Stimulated activated naive CD8-positive, alpha-beta T cell treated with anti-CD3 and anti-CD28 coated beads, Interleukin-15, amount 100 ng/mL, for 72 hours (primary cell): ENCODE results near the gene POR.
A peak's percentile ranks its signal among the peaks of the same experiment; 100 is the strongest.

Source experiments
- ATAC-seq: fragments of 150-1000 bp; cut with Tn5 transposase; 2 replicates; pipeline ENCODE4 v1.10.0; 2021; ENCODE audit warnings: mild to moderate bottlenecking, moderate library complexity
- DNase-seq, 2 donors: peaks; one replicate each; pipeline ENCODE4 v3.0.0; 2021 to 2022
- H3K27ac Mint-ChIP-seq, 2 donors: one replicate each; pipeline ENCODE4 v1.8.0; 2022; ENCODE audit warnings: mild to moderate bottlenecking in 2 of 2, mixed read lengths in 2 of 2, moderate library complexity in 2 of 2
- H3K27me3 Mint-ChIP-seq: one replicate; pipeline ENCODE4 v1.8.0; 2022; ENCODE audit warnings: mixed read lengths
- H3K4me1 Mint-ChIP-seq: one replicate; pipeline ENCODE4 v1.8.0; 2022; ENCODE audit warnings: mild to moderate bottlenecking, mixed read lengths
- H3K4me3 Mint-ChIP-seq, 2 donors: one replicate each; pipeline ENCODE4 v1.8.0; 2022; ENCODE audit warnings: mild to moderate bottlenecking in 2 of 2, mixed read lengths in 2 of 2, moderate library complexity in 1 of 2
- H3K9me3 Mint-ChIP-seq, 2 donors: one replicate each; pipeline ENCODE4 v1.8.0; 2022; ENCODE audit warnings: mixed read lengths in 2 of 2

The POR gene

GRCh38 chr7:75922966-75923603 is 8.1 kb downstream of the POR start:
- H3K27me3 Mint-ChIP-seq = no peaks in the 10 kb centered on the region
- ATAC-seq (no peak), DNase-seq (no peak)
- H3K9me3 Mint-ChIP-seq = no peaks in the 10 kb centered on the region
- H3K27ac Mint-ChIP-seq = no peak overlapping the region
- H3K4me3 Mint-ChIP-seq = no peak overlapping the region
- H3K4me1 Mint-ChIP-seq = peaks cover 34% of the 10 kb centered on the region

- Mint-ChIP-seq H3K27me3 (no peaks in the 10 kb centered on the region), H3K4me3 (no peak overlapping the region), H3K4me1 (peaks cover 36% of the 10 kb centered on the region), H3K27ac (no peak overlapping the region), H3K9me3 (no peaks in the 10 kb centered on the region)
- ATAC-seq (no peak), DNase-seq (no peak)
Observed at GRCh38 chr7:75924256-75924655, 9.3 kb downstream of the POR start.

- Mint-ChIP-seq H3K4me3 (no peak overlapping the region), H3K4me1 (peaks cover 31% of the 10 kb centered on the region), H3K9me3 (no peaks in the 10 kb centered on the region), H3K27me3 (no peaks in the 10 kb centered on the region), H3K27ac (no peak overlapping the region)
- DNase-seq (no peak), ATAC-seq (no peak)
Observed at GRCh38 chr7:75924889-75925288, 9.9 kb downstream of the POR start.

- H3K27me3 Mint-ChIP-seq = no peaks in the 10 kb centered on the region
- H3K27ac Mint-ChIP-seq = no peak overlapping the region
- ATAC-seq (no peak), DNase-seq (no peak)
- no peak overlapping the region for H3K4me3 Mint-ChIP-seq
- no peaks in the 10 kb centered on the region for H3K9me3 Mint-ChIP-seq
- peaks cover 31% of the 10 kb centered on the region for H3K4me1 Mint-ChIP-seq
Observed at GRCh38 chr7:75925717-75926435, 10.9 kb downstream of the POR start.

GRCh38 chr7:75928568-75928914 is 13.6 kb downstream of the POR start:
- Mint-ChIP-seq H3K4me1 (peaks cover 31% of the 10 kb centered on the region), H3K27ac (peak overlapping the region; percentile 87 to 95), H3K4me3 (peak overlapping the region in 1 of 2 donors; percentile 35), H3K27me3 (no peaks in the 10 kb centered on the region), H3K9me3 (no peaks in the 10 kb centered on the region)
- ATAC-seq (peak; percentile 95), DNase-seq (peak; percentile 36 to 42)

- no peaks in the 10 kb centered on the region for H3K9me3 Mint-ChIP-seq
- peak overlapping the region in 1 of 2 donors; percentile 28 for H3K27ac Mint-ChIP-seq
- ATAC-seq (no peak), DNase-seq (no peak)
- H3K4me1 Mint-ChIP-seq = peaks cover 20% of the 10 kb centered on the region
- H3K4me3 Mint-ChIP-seq = no peak overlapping the region
- H3K27me3 Mint-ChIP-seq = no peaks in the 10 kb centered on the region
Observed at GRCh38 chr7:75931680-75932079, 16.7 kb downstream of the POR start.

GRCh38 chr7:75937958-75938786 is 23.2 kb downstream of the POR start:
- no peak overlapping the region for H3K4me3 Mint-ChIP-seq
- H3K27me3 Mint-ChIP-seq = no peaks in the 10 kb centered on the region
- no peak for ATAC-seq
- no peaks in the 10 kb centered on the region for H3K4me1 Mint-ChIP-seq
- no peak for DNase-seq
- no peaks in the 10 kb centered on the region for H3K9me3 Mint-ChIP-seq
- H3K27ac Mint-ChIP-seq = no peak overlapping the region

- H3K4me3 Mint-ChIP-seq = no peak overlapping the region
- no peak overlapping the region for H3K27ac Mint-ChIP-seq
- no peak for DNase-seq
- no peaks in the 10 kb centered on the region for H3K9me3 Mint-ChIP-seq
- no peak for ATAC-seq
- no peaks in the 10 kb centered on the region for H3K4me1 Mint-ChIP-seq
- no peaks in the 10 kb centered on the region for H3K27me3 Mint-ChIP-seq
Observed at GRCh38 chr7:75938921-75939320, 24.0 kb downstream of the POR start.

- Mint-ChIP-seq H3K27ac (peak overlapping the region in 1 of 2 donors; percentile 57), H3K4me3 (no peak overlapping the region), H3K4me1 (peaks cover 12% of the 10 kb centered on the region), H3K27me3 (no peaks in the 10 kb centered on the region), H3K9me3 (no peaks in the 10 kb centered on the region)
- ATAC-seq = no peak
- DNase-seq = no peak
Observed at GRCh38 chr7:75943864-75944263, 28.9 kb downstream of the POR start.

GRCh38 chr7:75944507-75944906 is 29.6 kb downstream of the POR start:
- no peak overlapping the region for H3K4me3 Mint-ChIP-seq
- H3K27ac Mint-ChIP-seq = no peak overlapping the region
- H3K9me3 Mint-ChIP-seq = no peaks in the 10 kb centered on the region
- H3K27me3 Mint-ChIP-seq = no peaks in the 10 kb centered on the region
- DNase-seq = no peak
- peaks cover 12% of the 10 kb centered on the region for H3K4me1 Mint-ChIP-seq
- no peak for ATAC-seq

- Mint-ChIP-seq H3K27me3 (no peaks in the 10 kb centered on the region), H3K4me1 (peaks cover 12% of the 10 kb centered on the region), H3K4me3 (no peak overlapping the region), H3K9me3 (no peaks in the 10 kb centered on the region), H3K27ac (peak overlapping the region in 1 of 2 donors; percentile 77)
- peak; percentile 65 for ATAC-seq
- DNase-seq = no peak
Observed at GRCh38 chr7:75945297-75946168, 30.6 kb downstream of the POR start.

- H3K4me1 Mint-ChIP-seq = peaks cover 12% of the 10 kb centered on the region
- DNase-seq = no peak
- peak overlapping the region in 1 of 2 donors; percentile 77 for H3K27ac Mint-ChIP-seq
- H3K27me3 Mint-ChIP-seq = no peaks in the 10 kb centered on the region
- peak; percentile 57 for ATAC-seq
- H3K4me3 Mint-ChIP-seq = no peak overlapping the region
- no peaks in the 10 kb centered on the region for H3K9me3 Mint-ChIP-seq
Observed at GRCh38 chr7:75946207-75946855, 31.4 kb downstream of the POR start.

- ATAC-seq = no peak
- H3K27ac Mint-ChIP-seq = no peak overlapping the region
Observed at GRCh38 chr7:75948179-75948578, 33.2 kb downstream of the POR start.

GRCh38 chr7:75950111-75950681 is 35.2 kb downstream of the POR start:
- H3K9me3 Mint-ChIP-seq = no peaks in the 10 kb centered on the region
- peaks cover 12% of the 10 kb centered on the region for H3K4me1 Mint-ChIP-seq
- DNase-seq (no peak), ATAC-seq (no peak)
- no peaks in the 10 kb centered on the region for H3K27me3 Mint-ChIP-seq
- H3K27ac Mint-ChIP-seq = no peak overlapping the region
- no peak overlapping the region for H3K4me3 Mint-ChIP-seq

More at GRCh38 chr7:75948179-75948578, 33.2 kb downstream of the POR start:
- no peaks in the 10 kb centered on the region for H3K9me3 Mint-ChIP-seq
- H3K4me3 Mint-ChIP-seq = no peak overlapping the region
- peaks cover 12% of the 10 kb centered on the region for H3K4me1 Mint-ChIP-seq
- no peaks in the 10 kb centered on the region for H3K27me3 Mint-ChIP-seq
- DNase-seq = no peak
